Ecto neural progenitor cell (in vitro differentiated cells): Measurements from ENCODE around the gene WDFY3.

Experiments
- DNase-seq: peaks from one replicate; pipeline ENCODE4 v3.0.0-alpha.2; 2018; ENCODE audit warnings: low spot score

The WDFY3 gene

GRCh38 chr4:84790769-84791565, 175.5 kb downstream of the WDFY3 start:
- no peak for DNase-seq

- DNase-seq, result no peak
Observed at GRCh38 chr4:84786478-84786877, 180.0 kb downstream of the WDFY3 start.

GRCh38 chr4:84782517-84782916, 184.0 kb downstream of the WDFY3 start:
- no peak for DNase-seq

GRCh38 chr4:84780719-84781118, 185.8 kb downstream of the WDFY3 start:
- DNase-seq, result no peak

- DNase-seq, result no peak
Observed at GRCh38 chr4:84778041-84778440, 188.4 kb downstream of the WDFY3 start.

GRCh38 chr4:84767168-84767567, 199.3 kb downstream of the WDFY3 start:
- DNase-seq, result no peak

- no peak for DNase-seq
Observed at GRCh38 chr4:84753321-84753972, 213.0 kb downstream of the WDFY3 start.

GRCh38 chr4:84751707-84752106, 214.8 kb downstream of the WDFY3 start:
- no peak for DNase-seq

GRCh38 chr4:84750960-84751283, 215.6 kb downstream of the WDFY3 start:
- DNase-seq, result no peak

GRCh38 chr4:84750260-84750959, 216.1 kb downstream of the WDFY3 start:
- DNase-seq, result no peak

- no peak for DNase-seq
Observed at GRCh38 chr4:84740057-84740456, 226.4 kb downstream of the WDFY3 start.

- DNase-seq, result no peak
Observed at GRCh38 chr4:84738622-84739021, 227.9 kb downstream of the WDFY3 start.

GRCh38 chr4:84737656-84738055, 228.8 kb downstream of the WDFY3 start:
- DNase-seq, result no peak

- DNase-seq, result no peak
Observed at GRCh38 chr4:84734037-84734436, 232.5 kb downstream of the WDFY3 start.

GRCh38 chr4:84733343-84734033, 233.0 kb downstream of the WDFY3 start:
- DNase-seq, result no peak

- no peak for DNase-seq
Observed at GRCh38 chr4:84730375-84730774, 236.1 kb downstream of the WDFY3 start.

- DNase-seq, result no peak
Observed at GRCh38 chr4:84727491-84727890, 239.0 kb downstream of the WDFY3 start.

- no peak for DNase-seq
Observed at GRCh38 chr4:84726356-84726755, 240.1 kb downstream of the WDFY3 start.

GRCh38 chr4:84722720-84723119, 243.8 kb downstream of the WDFY3 start:
- DNase-seq, result no peak

- DNase-seq, result no peak
Observed at GRCh38 chr4:84719115-84719514, 247.4 kb downstream of the WDFY3 start.

- DNase-seq, result no peak
Observed at GRCh38 chr4:84718699-84719098, 247.8 kb downstream of the WDFY3 start.

GRCh38 chr4:84710548-84710947, 255.9 kb downstream of the WDFY3 start:
- DNase-seq, result no peak
